HepG2 (cell line): ENCODE data around the gene ENG. TPM values are rescaled to one million over a fixed set of nuclear protein-coding genes. Genes with fewer than 3 reads are reported as not detected.

ENCODE experiments used
- AHR ChIP-seq: IDR thresholded peaks from 2 replicates; pipeline ENCODE4 v1.6.1; 2018; ENCODE audit warnings: missing genetic modification reagents, missing compliant biosample characterization
- GABPA ChIP-seq, 2 experiments: IDR thresholded peaks; 2 replicates each; pipeline ENCODE4 v1.6.1; 2011 to 2016; ENCODE audit warnings: low read depth in 2 of 2, low read length in 1 of 2, missing biosample characterization in 1 of 2, missing genetic modification characterization in 1 of 2
- GFI1 ChIP-seq: sonication (generic); formaldehyde crosslinking; IDR thresholded peaks from 2 replicates; pipeline ENCODE4 v1.5.0; 2020; ENCODE audit warnings: missing genetic modification reagents, mild to moderate bottlenecking, borderline replicate concordance
- HDAC2 ChIP-seq: sonication (generic); formaldehyde crosslinking; IDR thresholded peaks from 2 replicates; pipeline ENCODE4 v1.4.0; 2020; ENCODE audit warnings: missing genetic modification reagents
- HNRNPL ChIP-seq: fragments of 200-400 bp; formaldehyde crosslinking; IDR thresholded peaks from 2 replicates; pipeline ENCODE4 v1.6.1; 2017; ENCODE audit warnings: mild to moderate bottlenecking, low read depth, low read length
- MAFF ChIP-seq: IDR thresholded peaks from 2 replicates; pipeline ENCODE4 v1.6.1; 2011; ENCODE audit warnings: low read depth, low read length, improper control_type of control experiment
- MED8 ChIP-seq: sonication (generic); formaldehyde crosslinking; IDR thresholded peaks from 2 replicates; pipeline ENCODE4 v1.8.1; 2023; ENCODE audit warnings: mild to moderate bottlenecking, missing genetic modification reagents; ENCODE audit not compliant: insufficient replicate concordance
- MLX ChIP-seq: IDR thresholded peaks from 2 replicates; pipeline ENCODE4 v1.6.1; 2016
- MXD4 ChIP-seq: IDR thresholded peaks from 2 replicates; pipeline ENCODE4 v1.6.1; 2016; ENCODE audit warnings: mild to moderate bottlenecking, missing biosample characterization, missing genetic modification reagents
- NCOA5 ChIP-seq: sonication (generic); formaldehyde crosslinking; IDR thresholded peaks from 2 replicates; pipeline ENCODE4 v1.4.0; 2020; ENCODE audit warnings: missing genetic modification reagents
- RBM39 ChIP-seq: fragments of 200-400 bp; formaldehyde crosslinking; IDR thresholded peaks from one replicate; pipeline ENCODE4 v1.6.1; 2018; ENCODE audit warnings: antibody characterized with exemption, mild to moderate bottlenecking, low read depth, low read length; ENCODE audit not compliant: poor library complexity, severe bottlenecking
- RNF2 ChIP-seq: fragments of 450-650 bp; conservative IDR thresholded peaks from 2 replicates; pipeline ENCODE4 v1.6.1; 2016; ENCODE audit warnings: low read depth
- SMAD1 ChIP-seq: sonication (generic); formaldehyde crosslinking; IDR thresholded peaks from 2 replicates; pipeline ENCODE4 v1.4.0; 2020; ENCODE audit warnings: missing genetic modification reagents, low read depth, mild to moderate bottlenecking, borderline replicate concordance
- TRIM24 ChIP-seq: sonication (generic); formaldehyde crosslinking; IDR thresholded peaks from 2 replicates; pipeline ENCODE4 v1.8.0; 2022; ENCODE audit warnings: mild to moderate bottlenecking, missing genetic modification reagents
- ZNF318 ChIP-seq: sonication (generic); formaldehyde crosslinking; IDR thresholded peaks from 2 replicates; pipeline ENCODE4 v1.4.0; 2020; ENCODE audit warnings: mild to moderate bottlenecking, missing genetic modification reagents
- ZNF550 ChIP-seq: sonication (generic); formaldehyde crosslinking; IDR thresholded peaks from 2 replicates; pipeline ENCODE4 v1.4.0; 2020; ENCODE audit warnings: mild to moderate bottlenecking, missing genetic modification reagents, borderline replicate concordance
- ZNF670 ChIP-seq: sonication (generic); formaldehyde crosslinking; IDR thresholded peaks from 2 replicates; pipeline ENCODE4 v1.8.0; 2022; ENCODE audit warnings: mild to moderate bottlenecking, missing genetic modification reagents, borderline replicate concordance
- polyA plus RNA-seq, 8 experiments: library from polyadenylated mRNA; depleted of rRNA in 3 of 8; stranded (reverse) in 7 of 8; unstranded in 1 of 8; fragments of >200 nt; fragmentation: Illumina TruSeq in 4 of 8; extraction: Trizol in 4 of 8; gene quantifications; 2 replicates each; pipeline versions ENCODE4 v1.2.1 to v1.2.3, GENCODE V29; 2011 to 2016; ENCODE audit warnings: low read depth in 4 of 8, missing spikeins in 1 of 8, mixed read lengths in 1 of 8; ENCODE audit not compliant: insufficient read depth in 1 of 8
- total RNA-seq, 5 experiments: library from RNA; depleted of rRNA; stranded (reverse); fragments of >200 nt; fragmentation: Illumina TruSeq; extraction: Trizol; gene quantifications; 2 replicates each; pipeline ENCODE4 v1.2.3, GENCODE V29; 2016; ENCODE audit warnings: low read depth in 1 of 5
- TF ChIP-seq, protein P1 (sequence below): IDR thresholded peaks from 2 replicates; pipeline ENCODE4 v1.6.1; 2016
- TF ChIP-seq, protein P2 (sequence below): sonication (generic); formaldehyde crosslinking; IDR thresholded peaks from 2 replicates; pipeline ENCODE4 v1.5.0; 2020; ENCODE audit warnings: missing genetic modification reagents, mild to moderate bottlenecking, borderline replicate concordance

Gene ENG
- total and polyA plus RNA-seq, 2 of the 13 experiments (the other 11 are each of a cell fraction or from before 2014, with no cell fraction given): 0.02 to 1.1 TPM

DNA sequence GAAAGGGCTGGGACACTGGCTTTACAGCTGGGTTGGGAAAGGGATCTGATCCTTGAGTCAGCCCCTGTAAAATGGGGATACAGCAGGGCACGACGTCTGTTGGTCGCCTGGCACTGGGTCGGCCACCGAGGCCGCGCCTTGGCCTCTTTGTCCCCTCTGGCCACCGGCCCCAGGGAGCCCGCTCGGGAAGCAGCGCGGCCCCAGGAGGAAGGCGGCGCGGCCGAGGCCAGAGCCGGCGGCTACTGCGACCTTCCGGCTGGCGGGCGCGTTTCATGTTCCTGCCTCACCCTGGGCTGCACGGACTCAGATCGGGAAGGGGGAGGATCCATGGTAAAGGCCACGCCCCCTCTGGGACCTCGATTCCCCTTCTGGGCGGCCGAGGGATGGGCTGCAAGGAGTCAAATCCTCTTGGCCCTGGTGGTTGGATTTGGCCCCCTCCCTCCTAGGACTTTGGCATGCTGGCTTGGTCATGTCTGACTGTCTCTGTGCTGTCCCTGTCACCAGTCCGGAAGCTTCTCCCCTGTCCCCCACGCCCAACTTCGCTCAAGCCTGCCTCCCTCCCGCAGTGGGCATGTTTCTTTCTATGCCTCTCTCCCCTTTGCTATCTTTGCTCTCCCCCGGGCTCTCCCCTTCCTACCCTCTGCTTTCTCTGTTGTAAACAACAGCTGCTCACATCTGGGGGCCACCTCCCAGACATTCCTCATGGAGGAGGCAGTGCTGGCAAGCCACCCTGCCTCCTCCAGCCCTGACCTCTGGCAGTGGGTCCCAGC, 26.0 kb downstream of the ENG start (continued):
- TF ChIP-seq MLX (CRISPR knock-in tag) (no peak), MED8 (CRISPR knock-in tag) (no peak), ZNF550 (CRISPR knock-in tag) (no peak), HNRNPL (peak; percentile 62; the same call in 1 of the 2 replicates), NCOA5 (no peak), HDAC2 (CRISPR knock-in tag) (peak; percentile 57; the same call in 1 of the 2 replicates), GFI1 (CRISPR knock-in tag) (no peak), GABPA (IDR thresholded peaks at IDR 0.05; ENCODE audit: low read depth, low read length) (peak; percentile 18; the same call in 1 of the 2 replicates), GABPA (CRISPR knock-in tag; IDR thresholded peaks at IDR 0.05; ENCODE audit: low read depth) (peak; percentile 32; the same call in 1 of the 2 replicates), MXD4 (CRISPR knock-in tag) (no peak; the same call in 1 of the 2 replicates), ZNF670 (CRISPR knock-in tag) (no peak), SMAD1 (CRISPR knock-in tag) (no peak), MAFF (no peak), ZNF318 (CRISPR knock-in tag) (no peak), RNF2 (no peak), AHR (CRISPR knock-in tag) (no peak), RBM39 (peak; percentile 65), TRIM24 (CRISPR knock-in tag) (no peak)
- TF ChIP-seq, protein P1, sequence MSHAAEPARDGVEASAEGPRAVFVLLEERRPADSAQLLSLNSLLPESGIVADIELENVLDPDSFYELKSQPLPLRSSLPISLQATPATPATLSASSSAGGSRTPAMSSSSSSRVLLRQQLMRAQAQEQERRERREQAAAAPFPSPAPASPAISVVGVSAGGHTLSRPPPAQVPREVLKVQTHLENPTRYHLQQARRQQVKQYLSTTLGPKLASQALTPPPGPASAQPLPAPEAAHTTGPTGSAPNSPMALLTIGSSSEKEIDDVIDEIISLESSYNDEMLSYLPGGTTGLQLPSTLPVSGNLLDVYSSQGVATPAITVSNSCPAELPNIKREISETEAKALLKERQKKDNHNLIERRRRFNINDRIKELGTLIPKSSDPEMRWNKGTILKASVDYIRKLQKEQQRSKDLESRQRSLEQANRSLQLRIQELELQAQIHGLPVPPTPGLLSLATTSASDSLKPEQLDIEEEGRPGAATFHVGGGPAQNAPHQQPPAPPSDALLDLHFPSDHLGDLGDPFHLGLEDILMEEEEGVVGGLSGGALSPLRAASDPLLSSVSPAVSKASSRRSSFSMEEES (CRISPR knock-in tag): no peak
- TF ChIP-seq, protein P2, sequence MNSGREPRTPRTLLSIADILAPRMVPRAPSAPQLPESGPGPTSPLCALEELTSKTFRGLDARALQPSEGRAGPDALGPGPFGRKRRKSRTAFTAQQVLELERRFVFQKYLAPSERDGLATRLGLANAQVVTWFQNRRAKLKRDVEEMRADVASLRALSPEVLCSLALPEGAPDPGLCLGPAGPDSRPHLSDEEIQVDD (CRISPR knock-in tag): no peak
